GM21723 (cell line): ENCODE data around the gene ZFYVE26.

Experiments used
- ATAC-seq: cut with Tn5 transposase; IDR thresholded peaks from one replicate; pipeline ENCODE4 v1.9.1; 2021; ENCODE audit warnings: mild to moderate bottlenecking, moderate library complexity; ENCODE audit not compliant: unreplicated experiment

The ZFYVE26 gene

DNA sequence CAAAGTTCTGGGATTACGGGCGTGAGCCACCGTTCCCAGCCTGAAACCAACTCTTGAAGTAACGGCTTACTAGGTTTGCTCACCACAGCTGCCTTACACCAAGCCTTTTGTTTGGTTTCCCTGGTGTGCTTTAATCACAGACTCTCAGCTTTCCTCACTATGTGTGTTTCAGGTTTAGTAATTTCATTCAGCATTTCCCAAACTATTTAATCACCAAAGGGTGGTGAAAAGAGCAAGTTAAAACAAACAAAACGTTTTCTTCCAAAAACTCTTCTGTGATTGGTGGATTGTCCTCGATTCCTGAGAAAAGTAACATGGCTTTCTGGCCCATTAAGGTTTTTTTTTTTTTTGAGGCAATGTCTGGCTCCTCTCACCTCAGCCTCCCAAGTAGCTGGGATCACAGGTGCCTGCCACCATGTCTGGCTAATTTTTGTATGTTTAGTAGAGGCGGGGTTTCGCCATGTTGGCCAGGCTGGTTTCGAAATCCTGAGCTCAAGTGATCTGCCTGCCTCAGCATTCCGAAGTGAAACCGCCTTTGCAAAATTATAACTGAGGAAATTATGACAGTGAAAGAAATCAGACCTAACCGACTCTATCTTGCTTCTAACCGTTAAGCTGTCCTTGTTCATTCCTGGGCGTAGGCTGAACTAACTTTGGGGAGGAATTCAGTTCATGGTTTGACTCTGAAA, 1.5 kb upstream of the ZFYVE26 start:
- ATAC-seq = no peak

DNA sequence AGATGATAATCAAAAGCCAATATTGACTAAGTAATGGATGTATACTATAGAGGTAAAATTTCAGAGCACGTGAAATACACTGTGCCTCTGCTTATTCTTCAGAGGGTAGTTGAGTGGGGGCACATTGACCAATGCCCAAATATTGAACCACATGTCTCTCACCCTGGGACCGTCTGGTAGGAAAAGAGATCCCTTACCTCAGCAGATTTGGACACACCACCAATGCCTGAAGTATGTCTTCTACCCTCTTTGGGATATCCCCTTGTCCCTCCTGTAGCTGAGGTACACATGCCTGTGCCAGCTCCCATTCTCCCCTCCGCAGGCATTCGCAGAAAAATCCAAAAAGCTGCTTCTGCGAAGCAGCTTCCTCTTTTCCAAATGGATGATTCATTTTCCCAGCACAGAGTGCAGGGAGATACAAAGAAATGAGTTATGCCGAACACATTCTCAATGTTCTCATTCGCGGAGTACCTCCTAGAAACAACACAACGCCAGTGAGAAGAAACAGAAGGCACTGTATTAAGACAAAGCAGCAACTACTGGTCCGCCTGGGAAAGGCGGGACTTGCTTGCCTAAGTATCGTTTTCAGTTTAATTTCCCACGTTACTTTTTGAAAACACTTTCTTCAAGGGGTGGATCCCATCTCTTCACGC, 691 bp downstream of the ZFYVE26 start:
- ATAC-seq = no peak

DNA sequence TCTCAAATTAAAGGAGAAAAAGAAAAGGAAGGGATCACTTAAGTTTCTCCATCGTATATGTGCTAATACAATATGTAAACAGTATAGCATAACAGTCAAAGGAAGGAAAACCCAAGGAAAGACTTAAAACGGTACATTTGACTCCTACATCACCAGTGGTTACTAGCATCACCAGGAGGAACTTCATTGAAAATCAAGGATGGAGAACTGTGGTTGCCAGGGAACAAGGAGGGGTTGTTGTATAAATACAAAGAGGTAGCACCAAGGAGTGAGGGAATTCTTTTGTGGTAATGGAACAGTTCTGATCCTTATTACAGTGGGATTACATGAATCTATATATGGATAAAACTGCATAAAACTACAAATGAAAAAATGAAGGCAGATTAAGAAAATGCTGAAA, 1.6 kb downstream of the ZFYVE26 start:
- no peak for ATAC-seq

GRCh38 chr14:67806246-67806645, 10.1 kb downstream of the ZFYVE26 start:
- ATAC-seq = no peak

DNA sequence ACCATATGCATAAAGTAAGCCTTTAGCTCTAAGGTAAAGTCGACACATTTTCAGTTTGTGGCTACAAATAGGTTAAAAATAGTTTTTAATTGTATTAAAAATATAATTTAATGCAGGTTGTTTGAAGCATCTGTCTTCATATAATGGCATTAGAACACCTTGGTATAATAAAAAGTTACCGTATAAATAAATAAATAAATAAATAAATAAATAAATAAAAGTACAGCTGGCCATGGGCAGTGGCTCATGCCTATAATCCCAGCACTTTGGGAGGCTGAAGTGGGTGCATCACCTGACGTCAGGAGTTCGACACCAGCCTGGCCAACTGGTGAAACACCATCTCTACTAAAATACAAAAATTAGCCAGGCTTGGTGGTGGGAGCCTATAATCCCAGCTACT, 15.6 kb downstream of the ZFYVE26 start:
- no peak for ATAC-seq

GRCh38 chr14:67798731-67799130, 17.7 kb downstream of the ZFYVE26 start:
- no peak for ATAC-seq

GRCh38 chr14:67787673-67788072, 28.7 kb downstream of the ZFYVE26 start:
- ATAC-seq = no peak

- ATAC-seq = no peak
Observed at GRCh38 chr14:67785270-67786109, 30.9 kb downstream of the ZFYVE26 start.

DNA sequence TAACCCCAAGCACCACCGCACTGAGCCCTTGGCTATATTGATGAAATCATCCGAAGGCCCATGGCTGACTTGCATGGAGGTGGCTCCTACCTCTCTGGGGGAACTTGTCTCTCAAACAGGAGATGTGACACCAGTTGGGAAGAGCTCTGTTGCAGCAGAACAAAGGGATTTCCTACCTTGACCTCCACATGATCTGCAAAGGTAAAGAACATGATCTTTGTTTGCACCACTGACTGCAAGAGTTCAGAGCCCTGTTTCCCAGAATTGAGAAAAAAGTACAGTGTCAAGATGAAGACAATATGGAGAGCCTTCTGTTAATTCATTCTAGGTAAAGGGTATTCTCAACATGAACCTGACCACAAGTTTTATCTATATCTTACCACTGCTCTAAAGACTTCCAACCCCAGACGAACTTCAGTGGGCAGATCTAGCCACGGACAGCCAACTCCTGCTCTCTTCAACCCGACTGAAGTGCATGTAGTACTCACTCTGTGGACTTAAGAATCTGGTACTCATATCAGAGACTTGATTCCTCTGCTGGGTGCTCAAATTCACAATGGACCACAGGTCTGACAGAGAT, 32.1 kb downstream of the ZFYVE26 start:
- no peak for ATAC-seq

DNA sequence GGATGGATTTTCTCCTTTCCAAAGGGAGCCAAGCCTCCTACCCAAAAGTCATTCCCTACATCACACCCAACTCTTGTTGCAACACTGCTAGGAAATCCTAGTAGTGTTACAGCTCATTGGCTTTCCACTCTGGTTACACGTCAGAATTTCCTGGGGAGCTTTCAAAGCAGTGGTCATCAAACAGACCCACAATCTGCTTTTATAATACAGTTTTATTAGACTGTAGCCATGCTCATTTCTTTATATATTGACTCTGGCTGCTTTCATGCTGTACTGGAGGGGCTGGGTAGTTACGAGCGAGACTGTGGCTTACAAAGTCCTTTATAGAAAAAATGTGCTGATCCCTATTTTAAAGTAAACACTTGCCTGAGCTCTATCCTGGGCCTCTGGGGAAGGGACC, 34.3 kb downstream of the ZFYVE26 start:
- ATAC-seq = no peak

- no peak for ATAC-seq
Observed at GRCh38 chr14:67778792-67779191, 37.6 kb downstream of the ZFYVE26 start.

DNA sequence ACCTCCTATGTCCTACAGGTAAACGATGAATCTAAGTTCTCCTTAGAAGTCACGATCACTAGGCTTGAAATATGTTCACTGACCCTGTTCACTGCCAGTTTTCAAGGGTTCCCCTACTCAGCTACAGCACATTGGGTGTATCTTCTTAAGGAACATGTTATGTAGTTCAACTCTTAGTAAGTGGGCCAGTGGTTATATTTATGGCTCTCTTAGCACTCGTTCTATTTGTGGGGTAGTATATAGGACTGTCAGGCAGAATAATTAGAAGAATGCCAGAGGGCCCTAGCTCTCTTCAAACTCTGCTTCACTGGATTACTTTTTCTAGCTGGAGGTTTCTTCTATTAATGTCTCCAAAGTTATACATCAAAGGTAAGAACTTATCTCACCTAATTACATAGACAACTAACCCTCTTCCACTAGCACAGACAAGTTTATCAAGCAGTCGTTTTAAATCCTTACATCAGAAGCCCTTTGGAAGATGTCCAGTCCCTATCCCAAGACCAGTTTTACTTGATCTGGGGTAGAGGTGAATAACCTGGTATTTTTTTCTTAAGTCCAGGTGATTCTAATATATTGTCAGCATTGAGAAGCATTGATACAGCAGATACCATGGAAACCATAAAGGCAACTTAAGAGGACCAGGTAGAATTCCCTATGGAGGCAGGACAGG, 39.6 kb downstream of the ZFYVE26 start:
- ATAC-seq = no peak

DNA sequence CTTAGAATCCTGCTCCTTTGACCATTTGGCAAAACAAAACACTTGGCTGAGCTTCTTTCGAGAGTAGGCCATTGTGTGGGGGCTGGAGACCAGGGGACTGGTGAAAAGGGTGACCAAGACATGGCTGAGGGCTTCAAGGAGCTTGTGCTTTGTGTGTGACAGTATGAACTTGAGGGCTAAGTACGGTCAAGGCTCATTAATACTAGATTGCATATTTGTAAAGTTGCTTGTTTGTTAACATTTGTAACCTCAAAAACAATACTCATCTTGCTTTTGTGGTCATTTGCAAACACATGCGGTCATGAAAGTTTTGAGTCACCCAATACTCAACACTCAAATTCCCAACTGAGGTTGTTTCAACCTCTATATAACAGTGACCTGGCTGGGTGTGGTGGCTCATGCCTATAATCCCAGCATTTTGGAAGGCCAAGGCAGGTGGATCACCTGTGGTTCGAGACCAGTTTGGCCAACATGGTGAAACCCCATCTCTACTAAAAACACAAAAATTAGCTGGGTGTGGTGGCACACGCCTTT, 42.5 kb downstream of the ZFYVE26 start:
- no peak for ATAC-seq

DNA sequence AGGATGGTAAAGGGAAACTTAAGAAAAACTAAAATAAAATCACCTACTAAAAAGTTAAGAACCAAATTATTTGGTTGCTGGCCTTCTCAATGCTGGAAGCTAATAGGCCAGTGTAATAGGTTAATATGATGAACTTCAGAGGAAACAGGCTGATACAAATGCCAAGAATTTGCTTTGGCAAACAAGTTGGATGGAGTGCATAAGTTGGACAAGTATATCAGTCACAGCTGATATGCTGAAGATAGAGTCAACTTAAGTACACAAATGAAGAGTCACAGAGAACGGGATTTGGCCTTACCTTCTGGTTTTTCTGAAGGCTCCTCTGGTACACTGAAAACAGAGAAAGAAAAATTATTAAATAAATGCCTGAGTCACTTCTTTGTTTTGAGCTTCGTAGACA, 48.2 kb downstream of the ZFYVE26 start:
- no peak for ATAC-seq

DNA sequence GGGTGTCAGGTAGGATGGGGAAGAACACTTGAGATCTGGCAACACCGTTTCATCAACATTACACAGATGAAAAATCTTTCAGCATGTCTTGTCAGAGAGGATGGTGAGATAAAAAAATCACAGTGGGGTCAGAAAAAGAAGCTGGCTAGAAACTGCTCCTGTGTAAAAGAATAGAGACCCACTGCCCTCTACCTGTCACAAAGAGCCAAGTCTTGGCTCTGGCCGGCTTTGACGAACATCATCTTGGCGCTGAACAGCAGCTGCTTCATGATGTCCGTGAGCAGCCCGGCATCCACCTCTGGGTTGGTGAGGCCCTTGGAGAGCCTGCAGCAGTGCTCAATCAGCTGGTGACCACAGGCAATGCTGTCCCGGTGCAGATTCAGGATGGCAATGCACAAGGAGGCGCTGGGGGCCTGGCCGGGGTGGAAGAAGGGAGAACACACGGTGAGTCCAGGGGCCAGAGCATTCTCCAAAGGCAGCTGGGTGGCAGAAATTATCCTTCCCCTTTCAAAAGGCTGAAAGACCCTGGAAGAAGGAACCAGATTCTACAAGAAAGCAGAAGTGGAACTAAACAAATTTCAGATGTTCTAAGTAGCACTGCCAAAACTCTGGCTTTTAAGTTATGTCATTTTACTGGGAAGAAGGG, 50.2 kb downstream of the ZFYVE26 start:
- no peak for ATAC-seq

DNA sequence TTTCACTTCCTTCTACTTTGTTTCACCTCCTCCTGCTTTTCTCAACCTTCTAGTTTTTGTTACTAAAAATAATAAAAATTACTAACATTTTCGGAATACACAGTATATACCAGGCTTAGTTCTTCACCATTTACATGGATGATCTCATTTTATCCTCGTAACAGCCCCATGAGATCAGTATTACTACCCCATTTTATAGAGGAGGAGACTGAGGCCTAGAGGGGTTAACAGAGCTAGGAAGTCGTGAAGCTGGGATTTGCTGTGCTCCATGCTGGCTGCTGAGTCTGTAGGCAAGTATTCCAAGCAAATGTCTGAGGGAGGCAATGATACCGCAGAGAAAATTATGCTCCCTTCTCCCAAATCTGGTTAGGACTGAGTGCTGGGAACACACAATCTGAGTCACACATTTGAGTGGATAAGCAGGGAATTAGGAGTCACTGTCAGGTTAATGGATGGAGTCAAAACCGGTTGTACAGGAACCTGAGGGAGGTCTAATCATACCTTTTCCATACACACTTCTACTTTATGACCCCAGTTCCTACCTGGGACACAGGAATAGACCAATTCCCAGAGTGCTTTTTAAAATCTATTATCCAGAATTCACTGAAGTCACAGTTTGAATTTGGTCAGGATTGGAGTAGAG, 51.1 kb downstream of the ZFYVE26 start:
- ATAC-seq = no peak

DNA sequence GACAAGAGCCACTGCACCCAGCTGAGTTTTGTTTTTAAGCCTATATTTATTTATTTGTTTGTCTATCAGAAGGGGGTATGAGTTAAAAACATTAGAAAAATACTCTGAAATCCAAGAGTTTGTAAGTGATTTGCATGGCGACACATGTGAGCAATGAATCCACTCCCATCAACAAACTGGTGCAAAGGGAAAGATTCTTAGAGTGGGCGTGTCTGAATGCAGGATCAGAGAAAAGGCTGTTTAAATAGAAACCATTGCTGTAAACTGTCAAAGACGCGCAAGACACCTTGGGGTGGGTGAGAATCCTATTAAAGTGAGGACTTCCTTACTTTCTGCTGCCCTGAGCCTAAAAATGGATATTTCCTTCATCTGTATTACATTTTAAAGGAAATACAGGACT, 51.9 kb downstream of the ZFYVE26 start:
- no peak for ATAC-seq

GRCh38 chr14:67763158-67763822, 53.1 kb downstream of the ZFYVE26 start:
- ATAC-seq = no peak

- ATAC-seq = no peak
Observed at GRCh38 chr14:67762051-67762450, 54.3 kb downstream of the ZFYVE26 start.
